ENCODE measurements around the gene RNPEPL1. TPM values are rescaled to one million over a fixed set of nuclear protein-coding genes. Genes with fewer than 3 reads are reported as not detected.

Gene RNPEPL1
- total and polyA plus RNA-seq, 7 donors, result 48.8 to 79.6 (median 59.4) TPM

DNA sequence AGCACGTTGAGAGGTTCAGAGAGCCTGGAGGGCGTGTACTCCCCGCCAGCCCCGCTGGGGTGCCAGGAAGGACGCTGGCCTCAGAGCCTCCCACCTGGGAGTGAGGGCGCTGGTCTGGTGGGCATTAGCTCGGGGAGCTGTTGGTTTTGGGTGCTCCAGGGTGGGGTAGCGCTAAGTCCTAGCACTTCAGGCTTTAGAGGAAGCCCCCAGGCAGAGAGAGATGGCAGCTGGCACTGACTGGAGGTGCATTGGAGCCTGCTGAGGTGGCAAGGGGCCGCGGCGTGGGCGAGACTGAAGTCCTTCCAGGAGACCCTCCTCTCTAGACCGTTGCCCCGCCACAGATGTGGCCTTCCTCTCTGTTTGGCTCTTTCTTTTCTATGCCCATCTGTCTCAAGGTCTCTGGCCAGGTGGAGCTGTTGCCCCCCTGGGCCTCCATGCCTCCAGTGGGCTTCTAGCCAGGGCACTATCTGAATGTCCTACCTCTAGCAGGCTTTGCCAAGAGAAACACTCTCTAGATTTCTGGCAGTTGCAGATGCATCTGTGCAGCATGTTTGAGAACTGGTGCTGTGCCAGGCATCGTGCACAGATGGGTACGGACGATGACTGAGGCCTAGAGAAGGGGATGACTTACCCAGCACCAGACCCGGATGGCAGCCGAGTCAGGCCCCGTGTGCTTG, 24.9 kb downstream of the RNPEPL1 start:
- Histone ChIP-seq H3K27ac (no peak overlapping the region), H3K9me3 (no peaks in the 10 kb centered on the region), H3K4me1 (peaks cover 10% of the 10 kb centered on the region), H3K27me3 (ENCODE audit: insufficient read depth in 3 of 3, low read length in 2 of 3) (no peaks in the 10 kb centered on the region), H3K4me3 (no peak overlapping the region), H3K36me3 (ENCODE audit: insufficient read depth in 1 of 2, low read depth in 1 of 2) (peaks cover 0 to 60% of the 10 kb centered on the region in 2 donors)
- no peak for ATAC-seq
- TF ChIP-seq, protein P1, sequence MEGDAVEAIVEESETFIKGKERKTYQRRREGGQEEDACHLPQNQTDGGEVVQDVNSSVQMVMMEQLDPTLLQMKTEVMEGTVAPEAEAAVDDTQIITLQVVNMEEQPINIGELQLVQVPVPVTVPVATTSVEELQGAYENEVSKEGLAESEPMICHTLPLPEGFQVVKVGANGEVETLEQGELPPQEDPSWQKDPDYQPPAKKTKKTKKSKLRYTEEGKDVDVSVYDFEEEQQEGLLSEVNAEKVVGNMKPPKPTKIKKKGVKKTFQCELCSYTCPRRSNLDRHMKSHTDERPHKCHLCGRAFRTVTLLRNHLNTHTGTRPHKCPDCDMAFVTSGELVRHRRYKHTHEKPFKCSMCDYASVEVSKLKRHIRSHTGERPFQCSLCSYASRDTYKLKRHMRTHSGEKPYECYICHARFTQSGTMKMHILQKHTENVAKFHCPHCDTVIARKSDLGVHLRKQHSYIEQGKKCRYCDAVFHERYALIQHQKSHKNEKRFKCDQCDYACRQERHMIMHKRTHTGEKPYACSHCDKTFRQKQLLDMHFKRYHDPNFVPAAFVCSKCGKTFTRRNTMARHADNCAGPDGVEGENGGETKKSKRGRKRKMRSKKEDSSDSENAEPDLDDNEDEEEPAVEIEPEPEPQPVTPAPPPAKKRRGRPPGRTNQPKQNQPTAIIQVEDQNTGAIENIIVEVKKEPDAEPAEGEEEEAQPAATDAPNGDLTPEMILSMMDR (IDR thresholded peaks at IDR 0.05), result no peak
- 87 to 93% (median 88%) methylated on average over 20 of the region's 20 CpGs for WGBS, 3 donors
- DNase-seq, result peak in 1 of 2 donors; percentile 37
- intact Hi-C loops (cut with DNase I), result no loop called here

DNA sequence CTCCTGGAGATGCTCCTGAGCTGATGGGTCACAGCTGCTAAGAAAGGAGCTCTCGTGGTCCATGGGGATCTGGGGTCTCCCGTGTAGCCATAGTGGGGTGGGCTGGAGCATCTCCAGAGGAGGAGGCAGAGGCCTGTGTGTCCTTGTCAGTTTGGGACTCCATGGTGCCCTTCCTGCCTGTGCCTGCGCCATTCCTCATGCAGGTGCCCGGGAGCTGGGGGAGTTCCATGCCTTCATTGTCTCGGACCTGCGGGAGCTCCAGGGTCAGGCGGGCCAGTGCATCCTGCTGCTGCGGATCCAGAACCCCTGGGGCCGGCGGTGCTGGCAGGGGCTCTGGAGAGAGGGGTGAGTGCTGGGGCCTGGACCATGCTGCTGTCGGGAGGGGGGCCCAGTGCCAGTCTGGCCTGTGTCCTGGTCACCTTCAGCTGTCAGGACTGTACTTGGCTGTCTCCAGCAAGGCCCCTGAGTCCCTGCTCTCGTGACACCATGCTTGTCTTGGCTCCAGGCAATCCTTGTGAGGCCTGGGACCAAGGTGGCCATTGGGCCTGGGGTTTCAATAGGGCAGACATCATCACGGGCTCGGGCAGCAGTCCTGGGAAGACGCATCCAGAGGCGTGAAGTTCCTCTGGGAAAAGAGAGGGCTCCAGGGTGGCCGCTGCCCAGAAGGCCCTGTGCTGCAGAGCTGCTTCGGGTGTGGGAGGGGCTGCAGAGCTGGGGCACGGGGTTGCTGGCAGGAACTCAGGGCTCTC, 25.6 kb downstream of the RNPEPL1 start:
- no peak overlapping the region for H3K4me3 ChIP-seq
- no peaks in the 10 kb centered on the region for H3K9me3 ChIP-seq
- peaks cover 0 to 67% of the 10 kb centered on the region in 2 donors for H3K36me3 ChIP-seq (ENCODE audit: insufficient read depth in 1 of 2, low read depth in 1 of 2)
- peaks cover 10% of the 10 kb centered on the region for H3K4me1 ChIP-seq
- no peak for ATAC-seq
- no peak overlapping the region for H3K27ac ChIP-seq
- intact Hi-C loops (cut with DNase I), result no loop called here
- no peaks in the 10 kb centered on the region for H3K27me3 ChIP-seq (ENCODE audit: insufficient read depth in 3 of 3, low read length in 2 of 3)
- WGBS, 3 donors, result 80 to 87% (median 85%) methylated on average over 19 of the region's 19 CpGs
- peak; percentile 12 to 47 for DNase-seq
- TF ChIP-seq, protein P1 (IDR thresholded peaks at IDR 0.05), result no peak

DNA sequence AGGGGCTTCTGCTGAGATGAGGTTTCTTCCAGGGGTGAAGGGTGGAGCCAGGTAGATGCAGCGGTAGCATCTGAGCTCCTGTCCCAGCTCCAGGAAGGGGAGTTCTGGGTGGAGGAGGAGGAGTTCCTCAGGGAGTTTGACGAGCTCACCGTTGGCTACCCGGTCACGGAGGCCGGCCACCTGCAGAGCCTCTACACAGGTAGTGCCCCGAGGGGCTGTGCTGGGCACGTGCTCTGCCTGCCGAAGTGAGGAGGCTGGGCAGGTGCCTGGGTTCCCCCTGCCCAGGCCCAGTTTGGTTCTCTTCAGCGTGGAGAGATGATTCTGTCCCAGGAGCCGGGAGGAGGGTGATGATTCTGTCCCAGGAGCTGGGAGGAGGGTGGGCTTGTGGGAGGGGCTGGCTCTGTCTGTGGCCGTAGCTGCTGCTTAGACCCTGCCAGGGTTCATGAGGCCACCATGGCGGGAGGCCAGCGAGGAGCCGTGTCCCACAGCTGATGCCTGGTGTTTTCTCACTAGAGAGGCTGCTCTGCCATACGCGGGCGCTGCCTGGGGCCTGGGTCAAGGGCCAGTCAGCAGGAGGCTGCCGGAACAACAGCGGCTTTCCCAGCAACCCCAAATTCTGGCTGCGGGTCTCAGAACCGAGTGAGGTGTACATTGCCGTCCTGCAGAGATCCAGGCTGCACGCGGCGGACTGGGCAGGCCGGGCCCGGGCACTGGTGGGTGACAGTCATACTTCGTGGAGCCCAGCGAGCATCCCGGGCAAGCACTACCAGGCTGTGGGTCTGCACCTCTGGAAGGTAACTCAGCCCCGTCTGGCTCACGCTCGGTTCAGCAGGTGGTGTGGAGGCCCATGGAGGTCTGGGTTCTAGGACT, 26.5 kb downstream of the RNPEPL1 start:
- WGBS, 3 donors, result 82 to 84% (median 83%) methylated on average over 31 to 34 of the region's 34 CpGs
- Histone ChIP-seq H3K27me3 (ENCODE audit: insufficient read depth in 3 of 3, low read length in 2 of 3) (no peaks in the 10 kb centered on the region), H3K4me3 (no peak overlapping the region), H3K9me3 (no peaks in the 10 kb centered on the region), H3K4me1 (peaks cover 10% of the 10 kb centered on the region), H3K27ac (no peak overlapping the region), H3K36me3 (ENCODE audit: insufficient read depth in 1 of 2, low read depth in 1 of 2) (peaks cover 0 to 69% of the 10 kb centered on the region in 2 donors)
- ATAC-seq, result no peak
- TF ChIP-seq, protein P1 (IDR thresholded peaks at IDR 0.05), result no peak
- intact Hi-C loops (cut with DNase I), result no loop called here
- peak; percentile 8 to 50 for DNase-seq

DNA sequence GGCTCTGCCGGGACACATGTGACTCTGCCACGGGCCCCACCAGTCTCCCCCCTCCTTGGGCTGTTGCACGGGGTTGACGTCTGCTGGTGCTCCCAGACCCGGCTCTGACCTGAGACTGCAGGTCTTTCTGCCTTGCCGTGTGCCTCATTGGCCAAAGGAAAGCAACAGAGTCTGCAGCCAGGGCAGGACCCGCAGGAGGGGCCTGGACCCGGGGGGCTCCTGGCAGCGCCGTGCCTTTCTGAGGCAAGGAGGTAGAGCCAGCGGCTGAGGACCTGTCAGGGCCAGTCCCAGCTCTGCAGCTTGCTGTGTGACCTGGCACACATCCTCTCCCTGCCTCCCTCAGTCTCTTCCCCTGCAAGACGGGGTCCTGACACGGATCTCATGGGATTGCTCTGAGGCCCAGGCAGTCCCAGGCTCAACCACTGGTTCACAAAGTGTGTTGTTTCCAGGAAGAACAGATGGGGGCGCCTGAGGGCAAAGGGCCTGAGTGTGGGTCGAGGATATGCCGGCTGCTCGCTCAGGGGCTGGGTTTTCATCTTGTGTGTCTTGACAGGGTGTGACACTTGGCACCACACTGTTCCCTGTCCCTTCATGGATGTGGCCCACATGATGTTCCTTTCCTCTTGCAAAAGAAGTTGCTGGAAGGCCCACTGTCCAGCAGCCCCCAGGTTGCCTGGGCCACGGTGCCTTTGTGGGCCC, 27.2 kb downstream of the RNPEPL1 start:
- DNase-seq (peak; percentile 20 to 55), ATAC-seq (peak in 3 of 4 donors; percentile 35 to 46 (median 45))
- Histone ChIP-seq H3K27ac (no peak overlapping the region), H3K4me1 (peaks cover 10% of the 10 kb centered on the region), H3K36me3 (ENCODE audit: insufficient read depth in 1 of 2, low read depth in 1 of 2) (peaks cover 0 to 65% of the 10 kb centered on the region in 2 donors), H3K27me3 (ENCODE audit: insufficient read depth in 3 of 3, low read length in 2 of 3) (no peaks in the 10 kb centered on the region), H3K9me3 (no peaks in the 10 kb centered on the region), H3K4me3 (no peak overlapping the region)
- TF ChIP-seq, protein P1 (IDR thresholded peaks at IDR 0.05), result no peak
- intact Hi-C loops (cut with DNase I), result no loop called here
- 72 to 77% (median 72%) methylated on average over 17 to 18 of the region's 18 CpGs for WGBS, 3 donors

All from psoas muscle (tissue), 8 donors.